HepG2 (cell line): ENCODE measurements around the gene GNG12. TPM values are rescaled to one million over a fixed set of nuclear protein-coding genes. Genes with fewer than 3 reads are reported as not detected.
A peak's percentile ranks its signal among the peaks of the same experiment; 100 is the strongest.

ENCODE experiments used
- ATAC-seq: fragments of 200-7000 bp; cut with Tn5 transposase; 3 replicates; pipeline ENCODE4 v1.9.1; 2020; ENCODE audit warnings: mild to moderate bottlenecking, moderate library complexity
- BruUV-seq: library from RNA; stranded (reverse); fragments of 400-500 nt; replicated peaks from 2 replicates; lab custom pipeline; 2021; lab: Mats Ljungman, UMichigan
- CTCF ChIA-PET: fragments of 300-600 bp; formaldehyde crosslinking; extraction: SDS; loops from one replicate; lab custom pipeline; 2021; ENCODE audit warnings: low total read pairs, inconsistent platforms, low intra/inter-chr PET ratio; lab: Yijun Ruan, JAX
- POLR2A ChIA-PET: fragments of 350-600 bp; sonication (Branson Sonifier 250); formaldehyde crosslinking; loops from one replicate; lab custom pipeline; 2020; ENCODE audit warnings: antibody characterized with exemption, inconsistent platforms; lab: Yijun Ruan, JAX
- DNase-seq: peaks from one replicate; pipeline ENCODE4 v3.0.0-alpha.2; 2015; ENCODE audit warnings: low spot score
- FAIRE-seq: peaks from 3 replicates; lab custom pipeline; 2011; peaks lifted over from hg19 to GRCh38; lab: Jason Lieb, UNC
- H2AFZ ChIP-seq: one replicate; pipeline ENCODE4 v1.6.1; 2011; ENCODE audit warnings: low read length, inconsistent platforms
- H3K27ac ChIP-seq: fragments of 300-600 bp; 3 replicates; pipeline ENCODE4 v1.8.0; 2011; ENCODE audit warnings: mixed run types, mild to moderate bottlenecking, mixed read lengths, low read length, inconsistent platforms; ENCODE audit not compliant: insufficient read depth; ENCODE audit errors: extremely low read length
- H3K27me3 ChIP-seq, 2 experiments: fragments of 200-600 bp in 1 of 2; 2 replicates in 1 of 2; 3 replicates in 1 of 2; pipeline versions ENCODE4 v1.6.0 to v1.8.0; 2011; ENCODE audit warnings: low read length in 2 of 2, mild to moderate bottlenecking in 2 of 2, moderate library complexity in 2 of 2, inconsistent platforms in 1 of 2; ENCODE audit not compliant: insufficient read depth in 2 of 2, control insufficient read depth in 1 of 2
- H3K36me3 ChIP-seq, 2 experiments: fragments of 200-600 bp in 1 of 2; replicated peaks in 1 of 2; 2 replicates in 1 of 2; 3 replicates in 1 of 2; pipeline versions ENCODE4 v1.5.1 to v1.8.0; 2011; ENCODE audit warnings: low read length in 2 of 2, inconsistent platforms in 1 of 2; ENCODE audit not compliant: insufficient read depth in 2 of 2, control insufficient read depth in 1 of 2
- H3K4me1 ChIP-seq: 2 replicates; pipeline ENCODE4 v1.5.1; 2012; ENCODE audit warnings: low read length, inconsistent platforms; ENCODE audit not compliant: insufficient read depth
- H3K4me2 ChIP-seq: 2 replicates; pipeline ENCODE4 v1.6.0; 2011; ENCODE audit warnings: low read depth, low read length, inconsistent platforms
- H3K4me3 ChIP-seq, 3 experiments: fragments of 200-600 bp in 1 of 3; sonication (generic), shearing (Covaris generic) in 1 of 3; replicated peaks in 1 of 3; 2 replicates each; pipeline ENCODE4 v1.5.1; 2011 to 2016; ENCODE audit warnings: low read length in 3 of 3, inconsistent platforms in 2 of 3, low read depth in 2 of 3, mild to moderate bottlenecking in 2 of 3, control low read depth in 1 of 3, mixed read lengths in 1 of 3; ENCODE audit not compliant: insufficient read depth in 1 of 3
- H3K79me2 ChIP-seq: one replicate; pipeline ENCODE4 v1.6.1; 2011; ENCODE audit warnings: low read length, inconsistent platforms; ENCODE audit not compliant: insufficient read depth
- H3K9ac ChIP-seq: 2 replicates; pipeline ENCODE4 v1.6.0; 2011; ENCODE audit warnings: mild to moderate bottlenecking, low read depth, low read length, inconsistent platforms; ENCODE audit not compliant: insufficient read depth
- H3K9me3 ChIP-seq: 2 replicates; pipeline ENCODE4 v1.5.1; 2012; ENCODE audit warnings: mild to moderate bottlenecking, low read length
- H4K20me1 ChIP-seq: 2 replicates; pipeline ENCODE4 v1.6.0; 2011; ENCODE audit warnings: inconsistent platforms, mild to moderate bottlenecking, low read length, moderate library complexity; ENCODE audit not compliant: insufficient read depth
- ATF4 ChIP-seq, 2 experiments: fragments of 450-650 bp in 1 of 2; sonication (generic) in 1 of 2; formaldehyde crosslinking; IDR thresholded peaks; 2 replicates each; pipeline versions ENCODE4 v1.5.0 to v1.8.0; 2020 to 2022; ENCODE audit warnings: mild to moderate bottlenecking in 1 of 2, missing genetic modification reagents in 1 of 2
- CEBPG ChIP-seq: IDR thresholded peaks from 2 replicates; pipeline ENCODE4 v1.6.1; 2016
- FOSL2 ChIP-seq: sonication (generic); formaldehyde crosslinking; IDR thresholded peaks from 2 replicates; pipeline ENCODE4 v1.4.0; 2020; ENCODE audit warnings: missing genetic modification reagents
- JUN ChIP-seq: sonication (generic); formaldehyde crosslinking; IDR thresholded peaks from 2 replicates; pipeline ENCODE4 v1.4.0; 2020; ENCODE audit warnings: mild to moderate bottlenecking, missing genetic modification reagents
- NCOA2 ChIP-seq: sonication (generic); formaldehyde crosslinking; IDR thresholded peaks from 2 replicates; pipeline ENCODE4 v1.8.0; 2022; ENCODE audit warnings: inconsistent platforms
- NFIB ChIP-seq: sonication (generic); formaldehyde crosslinking; IDR thresholded peaks from 2 replicates; pipeline ENCODE4 v1.9.0; 2021; ENCODE audit warnings: missing genetic modification reagents, mild to moderate bottlenecking, borderline replicate concordance
- PTBP1 ChIP-seq: fragments of 200-400 bp; formaldehyde crosslinking; IDR thresholded peaks from 2 replicates; pipeline ENCODE4 v1.6.1; 2018; ENCODE audit warnings: low read length, low read depth; ENCODE audit not compliant: poor library complexity, severe bottlenecking
- RXRB ChIP-seq: IDR thresholded peaks from 2 replicates; pipeline ENCODE4 v1.6.1; 2016; ENCODE audit warnings: borderline replicate concordance, missing genetic modification reagents, missing compliant biosample characterization
- ZBTB38 ChIP-seq: sonication (generic); formaldehyde crosslinking; IDR thresholded peaks from 2 replicates; pipeline ENCODE4 v1.5.1; 2020; ENCODE audit warnings: mild to moderate bottlenecking, missing genetic modification reagents
- ZNF329 ChIP-seq: sonication (generic); formaldehyde crosslinking; IDR thresholded peaks from 2 replicates; pipeline ENCODE4 v1.9.0; 2021; ENCODE audit warnings: low read depth, mild to moderate bottlenecking, missing genetic modification reagents
- ZNF766 ChIP-seq: sonication (generic); formaldehyde crosslinking; IDR thresholded peaks from 2 replicates; pipeline ENCODE4 v1.5.0; 2020; ENCODE audit warnings: missing genetic modification reagents, borderline replicate concordance
- ZNF780A ChIP-seq: sonication (generic); formaldehyde crosslinking; IDR thresholded peaks from 2 replicates; pipeline ENCODE4 v1.8.0; 2022; ENCODE audit warnings: mild to moderate bottlenecking, missing genetic modification reagents, moderate library complexity
- WGBS: methylation state at CpG from one replicate; pipeline ENCODE4 v1.1.6; 2017; ENCODE audit warnings: low lambda C conversion rate; 5-methylcytosine and 5-hydroxymethylcytosine counted together
- in situ Hi-C: cut with HindIII; loops from 2 replicates; pipeline ENCODE4 v1.10.0; 2017; ENCODE audit warnings: low pct_unique_long_range_greater_than_20kb; ENCODE audit not compliant: extremely low pct_ligation_motif_present
- intact Hi-C: fragments of 100-400 bp; cut with micrococcal nuclease; formaldehyde crosslinking; loops from one replicate; pipeline ENCODE4 v1.10.0; 2022; ENCODE audit not compliant: unreplicated experiment
- polyA plus RNA-seq, 8 experiments: library from polyadenylated mRNA; depleted of rRNA in 3 of 8; stranded (reverse) in 7 of 8; unstranded in 1 of 8; fragments of >200 nt; fragmentation: Illumina TruSeq in 4 of 8; extraction: Trizol in 4 of 8; gene quantifications; 2 replicates each; pipeline versions ENCODE4 v1.2.1 to v1.2.3, GENCODE V29; 2011 to 2016; ENCODE audit warnings: low read depth in 4 of 8, missing spikeins in 1 of 8, mixed read lengths in 1 of 8; ENCODE audit not compliant: insufficient read depth in 1 of 8
- total RNA-seq, 5 experiments: library from RNA; depleted of rRNA; stranded (reverse); fragments of >200 nt; fragmentation: Illumina TruSeq; extraction: Trizol; gene quantifications; 2 replicates each; pipeline ENCODE4 v1.2.3, GENCODE V29; 2016; ENCODE audit warnings: low read depth in 1 of 5

The GNG12 gene
- total and polyA plus RNA-seq, 2 of the 13 experiments (the other 11 are each of a cell fraction or from before 2014, with no cell fraction given) = 0.11 TPM

- no peak for FAIRE-seq
- no TSS peak for BruUV-seq
- in situ Hi-C loops = loop anchor here (5.0 to 10.0 kb wide), 2 partner anchors 75 to 123 kb away; no protein-coding TSS in a partner anchor
These were observed 145.6 kb downstream of the GNG12 start for GRCh38 chr1:67687649-67688048.

More at GRCh38 chr1:67687649-67688048, 145.6 kb downstream of the GNG12 start:
- POLR2A ChIA-PET = interaction anchor here (1.1 to 4.3 kb wide), 7 partner anchors 9 to 154 kb away, joined by 3 to 114 read pairs (median 43); no protein-coding TSS in a partner anchor
- CTCF ChIA-PET = no interaction called here
- no peak for TF ChIP-seq ZNF780A (CRISPR knock-in tag)
- TF ChIP-seq FOSL2 = peak; percentile 70
- 0 out of 2 replicates have a peak, but pooled peaks have one; percentile 15 for TF ChIP-seq CEBPG (CRISPR knock-in tag)
- peak in 1 of 2 experiments; percentile 75; a peak in 2 of 4 replicates for TF ChIP-seq ATF4 (CRISPR knock-in tag; IDR thresholded peaks at IDR 0.05)
- TF ChIP-seq NFIB (CRISPR knock-in tag) = no peak
- TF ChIP-seq NCOA2 (CRISPR knock-in tag) = peak; percentile 17; the same call in 1 of the 2 replicates
- no peak for TF ChIP-seq PTBP1
- no peak for TF ChIP-seq ZNF766 (CRISPR knock-in tag)
- TF ChIP-seq ZBTB38 = no peak
- 0 out of 2 replicates have a peak, but pooled peaks have one; percentile 13 for TF ChIP-seq RXRB (CRISPR knock-in tag)
- no peak for TF ChIP-seq JUN (CRISPR knock-in tag)
- no peak for TF ChIP-seq ZNF329
- TF ChIP-seq, all 625 proteins: peak for 5
- Histone ChIP-seq H3K27ac (peak overlapping the region; percentile 96), H3K79me2 (peaks cover 28% of the 10 kb centered on the region), H3K36me3 (peaks cover 1 to 14% of the 10 kb centered on the region in 2 experiments; a peak in 2 of 5 replicates), H3K4me3 (peak overlapping the region; percentile 97 to 99 (median 98); a peak in 5 of 6 replicates), H4K20me1 (peaks cover 15% of the 10 kb centered on the region), H3K9ac (peak overlapping the region; percentile 98), H2AFZ (no peak overlapping the region), H3K9me3 (no peaks in the 10 kb centered on the region), H3K4me2 (peak overlapping the region; percentile 96), H3K27me3 (no peaks in the 10 kb centered on the region; a peak in 1 of 5 replicates), H3K4me1 (peaks cover 45% of the 10 kb centered on the region)
- intact Hi-C loops = loop anchor here (5.0 kb wide), 1 partner anchor 260 kb away; no protein-coding TSS in a partner anchor
- ATAC-seq (no peak), DNase-seq (peak; percentile 37)
- 36% methylated on average over 4 of the region's 4 CpGs for WGBS
